GM12874 (cell line): ENCODE results near the gene TOP1.

ENCODE experiments used
- CTCF ChIP-seq: IDR thresholded peaks from 2 replicates; pipeline ENCODE4 v1.5.1; 2011; ENCODE audit warnings: low read depth, mild to moderate bottlenecking, control low read depth, low read length, moderate library complexity; ENCODE audit not compliant: insufficient read depth

The TOP1 gene

DNA sequence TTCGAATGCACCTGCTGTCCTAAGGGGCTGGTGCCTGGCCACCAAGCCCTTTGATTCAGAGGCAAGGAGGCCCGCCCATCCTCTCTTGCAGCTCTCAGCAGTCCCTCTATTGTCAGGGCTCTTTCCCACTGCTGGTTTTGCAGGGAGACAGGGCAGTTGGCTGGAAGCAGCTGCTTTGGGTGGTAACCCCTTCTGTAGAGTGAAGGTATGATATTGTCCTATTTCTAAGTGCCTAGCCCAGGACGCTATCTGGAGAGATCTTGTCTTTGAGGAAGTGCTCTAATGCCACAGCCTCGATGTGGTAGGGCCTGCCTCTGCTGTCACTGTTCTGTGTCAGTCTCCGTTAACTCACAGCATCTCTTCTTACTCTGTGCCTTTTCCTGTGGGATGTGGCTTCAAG lies 114.3 kb downstream of the TOP1 start:
- no peak for TF ChIP-seq CTCF

DNA sequence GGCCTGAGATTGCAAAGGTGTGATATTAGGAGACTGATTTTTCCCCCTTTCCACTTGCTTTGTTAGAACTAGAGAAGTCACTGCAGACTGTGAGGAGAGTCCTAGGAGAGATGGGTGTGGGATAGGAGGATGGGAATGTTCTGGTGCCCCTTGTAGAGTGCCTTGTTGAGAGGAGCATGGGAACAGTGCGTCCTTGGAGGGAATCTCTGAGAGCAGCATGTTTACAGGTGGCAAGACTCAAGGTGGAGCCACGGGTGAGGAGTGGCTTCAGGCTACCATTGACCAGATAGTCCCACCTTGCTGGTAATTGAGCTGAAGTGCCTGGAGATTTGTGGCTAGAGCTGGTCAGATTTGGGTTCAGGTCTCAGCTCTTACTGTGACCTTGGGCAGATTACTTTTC lies 114.7 kb downstream of the TOP1 start:
- no peak for TF ChIP-seq CTCF

DNA sequence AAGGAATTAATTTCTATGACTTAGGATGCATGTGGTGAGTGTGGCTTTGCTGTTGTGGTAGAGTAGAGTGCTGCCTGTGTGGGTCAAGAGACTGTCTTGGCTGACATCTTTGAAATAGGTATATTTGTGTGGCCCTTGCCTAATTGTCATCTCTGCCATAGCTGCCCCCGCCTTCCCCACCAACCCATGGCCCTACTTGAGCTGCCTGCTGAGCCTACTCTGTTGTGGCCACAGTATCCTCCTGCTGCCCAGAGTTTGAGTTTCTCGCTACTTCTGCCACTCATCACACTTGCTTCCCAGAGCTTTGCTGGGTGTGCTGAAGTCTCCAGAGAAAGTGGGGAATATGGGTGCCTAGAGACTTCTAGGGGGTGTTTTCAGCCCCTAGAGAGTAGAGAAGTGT lies 116.7 kb downstream of the TOP1 start:
- TF ChIP-seq CTCF, result no peak

GRCh38 chr20:41145821-41146620 lies 117.4 kb downstream of the TOP1 start:
- no peak for TF ChIP-seq CTCF

DNA sequence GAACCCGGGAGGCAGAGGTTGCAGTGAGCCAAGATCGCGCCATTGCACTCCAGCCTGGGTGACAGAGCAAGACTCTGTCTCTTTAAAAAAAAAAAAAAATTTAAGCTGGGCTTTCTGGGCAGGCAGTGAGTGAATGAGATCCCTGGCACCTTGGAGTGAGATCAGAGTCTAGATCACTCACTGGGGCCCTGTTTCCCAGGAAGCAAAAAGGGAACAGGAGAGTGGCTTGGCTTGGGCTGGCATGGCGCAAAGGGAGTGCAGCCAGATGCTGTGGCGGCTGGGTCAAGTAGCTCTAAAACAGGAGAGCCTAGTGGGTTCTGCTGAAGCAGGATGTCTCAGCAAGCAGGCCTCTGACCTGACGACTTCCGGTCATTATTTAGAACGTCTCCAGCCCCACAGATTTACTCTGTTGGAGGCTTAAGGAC lies 119.2 kb downstream of the TOP1 start:
- TF ChIP-seq CTCF, result no peak

DNA sequence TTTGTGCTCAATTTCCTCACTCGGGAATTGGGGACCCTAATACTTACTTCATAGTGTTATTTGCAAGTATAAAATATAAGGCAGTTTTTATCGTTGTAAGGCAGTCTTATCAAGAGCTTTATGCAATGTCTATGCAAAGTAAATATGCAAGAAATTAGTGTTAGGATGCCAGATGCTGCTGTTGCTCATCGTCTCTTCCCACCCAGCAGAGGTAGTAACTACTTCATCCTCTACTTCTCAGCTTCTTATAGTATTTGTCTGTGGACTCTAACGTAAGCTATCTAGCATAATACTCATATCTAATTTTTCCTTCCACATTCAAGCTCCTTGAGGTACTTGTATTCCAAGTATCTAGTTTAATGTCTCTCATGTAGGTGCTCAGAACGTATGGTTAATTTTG lies 120.3 kb downstream of the TOP1 start:
- no peak for TF ChIP-seq CTCF

DNA sequence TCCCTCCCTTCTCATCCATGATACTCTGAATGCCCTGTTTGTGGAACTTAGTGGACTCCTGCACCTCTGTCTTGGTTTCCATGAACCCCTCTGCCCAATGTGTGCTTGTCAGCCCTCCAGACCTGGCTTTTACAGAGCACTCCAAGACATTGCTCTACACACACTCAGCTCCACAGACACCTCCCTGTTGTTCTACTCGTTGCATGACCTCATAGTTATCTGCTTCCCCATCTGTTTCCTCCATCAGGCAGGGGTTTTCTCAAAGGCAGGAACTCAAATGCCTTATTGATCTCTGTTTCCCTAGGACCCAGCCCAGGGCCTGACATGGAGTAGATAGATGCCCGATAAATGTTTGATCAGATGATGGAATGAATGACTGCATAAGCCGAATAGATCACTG lies 122.0 kb downstream of the TOP1 start:
- no peak for TF ChIP-seq CTCF
